Esophagus (tissue), 2 donors: ENCODE data around the gene ANKRD55. TPM values are rescaled to one million over a fixed set of nuclear protein-coding genes. Genes with fewer than 3 reads are reported as not detected.

Experiments
- H3K27ac ChIP-seq, 2 donors: one replicate each; pipeline ENCODE4 v1.5.1; 2013; ENCODE audit warnings: low read depth in 2 of 2, mild to moderate bottlenecking in 2 of 2, inconsistent platforms in 1 of 2, low read length in 1 of 2, moderate library complexity in 1 of 2
- H3K27me3 ChIP-seq, 2 donors: one replicate each; pipeline ENCODE4 v1.6.1; 2013; ENCODE audit warnings: low read length in 2 of 2, control low read depth in 1 of 2, mild to moderate bottlenecking in 1 of 2; ENCODE audit not compliant: insufficient read depth in 2 of 2, control insufficient read depth in 1 of 2
- H3K36me3 ChIP-seq, 2 donors: one replicate each; pipeline ENCODE4 v1.6.1; 2013; ENCODE audit warnings: low read length in 1 of 2; ENCODE audit not compliant: control insufficient read depth in 2 of 2, insufficient read depth in 2 of 2
- H3K4me1 ChIP-seq, 2 donors: one replicate each; pipeline ENCODE4 v1.6.1; 2013; ENCODE audit warnings: low read length in 1 of 2; ENCODE audit not compliant: control insufficient read depth in 2 of 2, insufficient read depth in 2 of 2
- H3K4me3 ChIP-seq, 2 donors: one replicate each; pipeline ENCODE4 v1.5.1; 2013; ENCODE audit warnings: low read length in 2 of 2, mild to moderate bottlenecking in 2 of 2, low read depth in 1 of 2, moderate library complexity in 1 of 2
- H3K9me3 ChIP-seq, 2 donors: one replicate each; pipeline ENCODE4 v1.6.1; 2013; ENCODE audit warnings: mild to moderate bottlenecking in 2 of 2, low read depth in 1 of 2, low read length in 1 of 2, moderate library complexity in 1 of 2; ENCODE audit not compliant: control insufficient read depth in 2 of 2, insufficient read depth in 1 of 2
- WGBS, 2 donors: extraction: QIAGEN DNeasy Blood & Tissue Kit; methylation state at CpG; one replicate each; pipeline ENCODE4 v1.1.7; 2013; 5-methylcytosine and 5-hydroxymethylcytosine counted together
- polyA plus RNA-seq, 2 donors: library from polyadenylated mRNA; stranded (reverse); fragments of 200-250 nt; gene quantifications; one replicate each; pipeline ENCODE4 v1.2.3, GENCODE V29; 2013
- donor health status: healthy with polysubstance abuse.
- donor health status: Bipolar disorder and iron deficiency.

The ANKRD55 gene
- polyA plus RNA-seq, 2 donors, result 0.04 to 0.06 TPM

DNA sequence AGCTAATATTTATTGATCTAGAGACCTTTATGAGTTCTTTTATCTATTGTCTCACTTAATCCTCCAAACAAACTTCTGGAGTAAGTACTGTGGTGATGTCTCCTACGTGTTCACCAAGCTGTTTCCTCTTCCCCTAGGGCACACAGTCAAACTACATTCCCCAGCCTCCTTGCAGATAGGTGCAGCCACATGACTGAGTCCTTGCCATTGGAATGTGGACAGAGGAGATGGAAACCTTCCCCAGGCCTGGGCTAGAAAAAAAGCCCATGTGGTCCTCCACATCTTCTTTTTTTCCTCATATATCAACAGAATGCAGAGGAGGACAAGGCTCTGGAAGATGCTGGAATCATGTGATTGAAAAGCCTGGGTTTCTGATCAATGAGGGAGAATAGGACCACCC is 88.0 kb downstream of the ANKRD55 start:
- H3K27ac ChIP-seq, result no peak overlapping the region
- no peak overlapping the region for H3K4me3 ChIP-seq
- 48 to 50% methylated on average over 1 of the region's 1 CpG for WGBS, 2 donors
- H3K4me1 ChIP-seq, result no peaks in the 10 kb centered on the region
- H3K36me3 ChIP-seq, result no peaks in the 10 kb centered on the region
- no peaks in the 10 kb centered on the region for H3K27me3 ChIP-seq
- no peaks in the 10 kb centered on the region for H3K9me3 ChIP-seq

DNA sequence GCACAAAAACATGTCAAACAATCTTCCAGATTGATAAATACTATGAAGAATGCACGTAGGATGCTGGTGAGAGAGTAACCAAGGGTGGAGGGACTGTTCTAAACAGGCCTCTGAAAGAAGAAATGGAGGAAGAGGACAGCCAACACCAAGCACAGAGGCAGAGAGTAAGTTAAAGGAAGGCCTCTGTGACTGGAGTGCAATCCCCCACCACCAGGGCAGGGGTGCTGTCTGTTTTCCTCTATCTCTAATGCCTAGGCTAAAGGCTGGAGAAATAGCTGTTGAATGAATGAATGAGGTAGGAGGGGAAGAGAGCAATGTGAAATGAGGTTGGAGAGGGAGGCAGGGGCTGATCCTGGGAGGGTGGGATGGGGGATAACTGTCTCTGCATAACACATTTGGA is 88.9 kb downstream of the ANKRD55 start:
- Histone ChIP-seq H3K4me3 (no peak overlapping the region), H3K27ac (no peak overlapping the region), H3K4me1 (no peaks in the 10 kb centered on the region), H3K36me3 (no peaks in the 10 kb centered on the region), H3K9me3 (no peaks in the 10 kb centered on the region), H3K27me3 (no peaks in the 10 kb centered on the region)
- 83 to 89% methylated on average over 1 of the region's 1 CpG for WGBS, 2 donors

DNA sequence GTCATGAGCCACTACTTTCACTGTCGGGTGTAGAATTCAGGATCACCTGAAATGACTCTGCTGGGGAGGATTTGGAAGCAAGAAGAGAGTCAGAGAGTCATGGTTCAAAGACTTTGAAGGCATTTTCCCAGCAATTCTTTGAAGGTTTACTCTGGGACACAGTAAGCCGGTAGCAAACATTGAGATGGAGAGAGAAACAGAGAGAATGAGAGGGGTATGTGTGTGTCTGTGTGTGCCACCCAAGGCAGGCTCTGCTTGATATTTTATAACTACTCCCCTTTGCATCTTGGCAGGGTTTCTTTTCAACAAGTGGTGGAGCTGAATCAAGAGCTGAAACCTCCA is 89.8 kb downstream of the ANKRD55 start:
- no peaks in the 10 kb centered on the region for H3K9me3 ChIP-seq
- H3K4me1 ChIP-seq, result no peaks in the 10 kb centered on the region
- H3K27ac ChIP-seq, result no peak overlapping the region
- no peaks in the 10 kb centered on the region for H3K27me3 ChIP-seq
- 79 to 83% methylated on average over 2 of the region's 2 CpGs for WGBS, 2 donors
- H3K4me3 ChIP-seq, result no peak overlapping the region
- H3K36me3 ChIP-seq, result no peaks in the 10 kb centered on the region

DNA sequence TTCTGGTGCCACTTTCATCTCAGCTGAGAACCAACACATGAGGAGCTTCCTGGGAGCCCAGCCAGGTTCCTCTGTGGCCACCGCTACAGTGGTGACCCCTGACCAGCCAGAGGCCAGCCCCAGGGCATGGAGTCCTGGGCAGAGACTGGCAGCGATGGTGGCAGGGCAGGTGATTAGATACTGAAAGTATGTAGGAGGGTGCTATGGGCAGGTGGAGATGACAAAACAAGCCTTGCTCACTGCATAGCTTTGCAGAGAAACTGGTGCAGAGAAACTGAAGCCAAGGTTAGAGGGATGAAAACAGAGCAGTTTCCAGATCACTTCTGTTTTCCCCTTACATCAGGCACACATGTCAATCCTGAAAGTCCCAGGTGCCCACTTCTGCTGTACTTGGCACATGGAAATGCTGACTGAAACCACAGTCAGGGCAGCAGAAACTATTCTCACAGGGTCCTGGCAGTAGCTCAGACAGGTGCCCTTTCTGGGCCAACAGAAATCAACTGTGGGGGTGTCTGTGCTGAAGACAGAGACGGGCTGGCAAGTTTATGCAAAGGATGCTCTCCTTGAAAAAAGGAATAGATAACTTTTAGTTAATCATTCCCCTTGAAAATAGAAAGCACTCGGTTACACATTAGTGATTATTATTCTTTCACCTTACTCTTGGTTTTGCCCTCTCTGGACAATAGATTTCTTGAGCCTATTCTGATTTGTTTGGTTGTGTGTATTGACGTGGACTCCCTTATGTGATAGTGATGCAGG is 90.3 kb downstream of the ANKRD55 start:
- no peak overlapping the region for H3K4me3 ChIP-seq
- no peaks in the 10 kb centered on the region for H3K36me3 ChIP-seq
- WGBS, 2 donors, result 65 to 80% methylated on average over 5 of the region's 5 CpGs
- H3K9me3 ChIP-seq, result no peaks in the 10 kb centered on the region
- H3K27me3 ChIP-seq, result no peaks in the 10 kb centered on the region
- no peak overlapping the region for H3K27ac ChIP-seq
- no peaks in the 10 kb centered on the region for H3K4me1 ChIP-seq

DNA sequence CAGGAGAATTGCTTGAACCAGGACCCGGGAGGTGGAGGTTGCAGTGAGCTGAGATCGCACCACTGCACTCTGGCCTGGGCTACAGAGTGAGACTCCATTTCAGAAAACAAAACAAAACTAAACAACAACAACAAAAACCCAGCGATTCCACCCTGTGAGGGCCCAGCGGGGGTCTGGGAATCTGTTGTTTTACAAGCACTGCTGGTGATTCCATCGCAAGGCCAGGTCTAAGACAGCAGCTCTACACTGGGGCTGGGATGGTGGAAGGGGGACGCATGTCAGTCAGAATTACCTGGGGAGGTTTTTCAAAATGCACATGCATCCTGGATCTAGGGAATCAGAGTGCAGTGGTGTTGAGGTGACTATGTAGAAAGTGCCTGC is 90.9 kb downstream of the ANKRD55 start:
- 88 to 90% methylated on average over 6 of the region's 6 CpGs for WGBS, 2 donors
- H3K4me3 ChIP-seq, result no peak overlapping the region
- no peak overlapping the region for H3K27ac ChIP-seq
- H3K9me3 ChIP-seq, result no peaks in the 10 kb centered on the region
- H3K4me1 ChIP-seq, result no peaks in the 10 kb centered on the region
- H3K27me3 ChIP-seq, result no peaks in the 10 kb centered on the region
- no peaks in the 10 kb centered on the region for H3K36me3 ChIP-seq

DNA sequence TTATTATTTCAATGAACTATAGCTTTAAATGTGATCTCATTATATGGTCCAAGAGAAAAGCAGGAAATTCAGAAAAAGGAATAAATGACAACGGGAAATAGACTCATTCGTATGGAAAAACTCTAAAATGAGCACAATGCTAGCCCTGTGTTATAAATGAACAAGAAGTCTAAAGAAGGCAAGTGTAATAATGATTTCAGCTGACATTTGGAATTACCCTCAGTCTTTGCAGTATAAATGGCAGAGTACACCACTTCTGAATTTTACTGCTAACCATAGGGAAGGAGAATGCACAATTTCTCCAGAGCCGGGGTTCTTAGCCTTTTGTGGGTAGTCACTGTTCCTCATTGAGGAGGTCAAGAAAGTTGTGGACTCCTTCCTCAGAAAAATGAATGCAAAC is 93.1 kb downstream of the ANKRD55 start:
- H3K9me3 ChIP-seq, result no peaks in the 10 kb centered on the region
- no peak overlapping the region for H3K4me3 ChIP-seq
- no peak overlapping the region for H3K27ac ChIP-seq
- WGBS, 2 donors, result 82 to 90% methylated on average over 3 of the region's 3 CpGs
- H3K27me3 ChIP-seq, result no peaks in the 10 kb centered on the region
- no peaks in the 10 kb centered on the region for H3K36me3 ChIP-seq
- no peaks in the 10 kb centered on the region for H3K4me1 ChIP-seq

DNA sequence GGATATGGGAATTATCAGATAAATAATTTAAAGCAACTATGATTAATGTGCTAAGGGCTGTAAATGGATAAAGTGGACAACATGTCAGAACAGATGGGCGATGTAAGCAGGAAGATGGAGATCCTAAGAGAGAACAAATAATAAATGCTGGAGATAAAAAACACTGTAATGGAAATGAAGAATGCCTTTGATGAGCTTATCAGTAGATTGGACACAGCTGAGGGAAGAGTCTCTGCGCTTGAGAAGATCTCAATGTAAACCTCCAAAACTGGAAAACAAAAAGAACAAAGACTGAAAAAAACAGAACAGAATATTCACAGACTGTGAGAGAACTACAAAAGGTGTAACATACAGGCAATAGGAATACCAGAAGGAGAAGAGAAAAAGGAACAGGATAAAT is 102.5 kb downstream of the ANKRD55 start:
- H3K27ac ChIP-seq, result no peak overlapping the region
- H3K4me1 ChIP-seq, result no peaks in the 10 kb centered on the region
- WGBS, 2 donors, result 91 to 94% methylated on average over 2 of the region's 2 CpGs
- no peaks in the 10 kb centered on the region for H3K27me3 ChIP-seq
- H3K4me3 ChIP-seq, result no peak overlapping the region
- H3K9me3 ChIP-seq, result no peaks in the 10 kb centered on the region
- no peaks in the 10 kb centered on the region for H3K36me3 ChIP-seq

DNA sequence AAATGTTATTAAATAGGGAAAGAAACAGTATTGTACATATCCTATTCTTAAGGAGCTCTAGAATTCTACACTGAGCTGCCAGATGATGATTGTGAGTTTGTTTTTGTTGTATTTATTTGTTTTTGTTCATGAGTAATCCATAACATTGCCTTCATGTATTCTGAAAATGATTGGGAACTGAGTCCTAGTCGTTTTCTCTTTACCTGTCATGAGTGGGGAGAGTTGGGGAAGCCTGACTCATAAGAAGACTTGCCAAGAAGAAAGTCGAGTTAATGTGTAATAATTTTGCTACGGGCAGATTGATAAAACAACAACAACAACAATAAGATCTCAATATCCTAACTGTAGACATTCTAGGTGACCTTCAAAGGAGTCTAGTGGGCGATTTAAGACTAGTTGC is 103.8 kb downstream of the ANKRD55 start:
- WGBS, 2 donors, result 56% methylated on average over 4 of the region's 4 CpGs
- Histone ChIP-seq H3K27ac (no peak overlapping the region), H3K9me3 (no peaks in the 10 kb centered on the region)

DNA sequence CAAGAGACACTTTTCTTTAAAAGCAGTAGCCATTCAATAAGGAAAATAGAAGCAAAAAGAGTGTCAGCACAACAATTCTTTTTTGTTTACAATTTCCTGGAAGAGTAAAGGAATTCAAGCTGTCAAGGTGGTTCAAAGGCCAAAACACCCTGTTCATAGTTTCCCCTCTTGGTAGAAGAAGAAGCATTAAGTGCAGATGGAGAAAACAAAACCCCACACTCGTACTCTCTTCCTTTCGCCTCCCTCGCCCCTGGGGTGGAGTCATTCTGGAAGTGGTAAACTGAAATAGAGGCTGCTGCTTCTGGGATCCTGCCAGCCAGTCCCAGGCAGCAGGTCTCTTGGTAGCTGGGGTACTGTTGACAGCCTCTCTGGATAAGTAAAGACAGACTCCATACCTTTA is 105.0 kb downstream of the ANKRD55 start:
- H3K27ac ChIP-seq, result no peak overlapping the region
- H3K4me3 ChIP-seq, result no peak overlapping the region
- H3K27me3 ChIP-seq, result no peaks in the 10 kb centered on the region
- no peaks in the 10 kb centered on the region for H3K9me3 ChIP-seq
- H3K36me3 ChIP-seq, result no peaks in the 10 kb centered on the region
- no peaks in the 10 kb centered on the region for H3K4me1 ChIP-seq
- 71 to 78% methylated on average over 3 of the region's 3 CpGs for WGBS, 2 donors

More for the DNA sequence above, 103.8 kb downstream of the ANKRD55 start:
- Histone ChIP-seq H3K4me3 (no peak overlapping the region), H3K27me3 (no peaks in the 10 kb centered on the region), H3K4me1 (no peaks in the 10 kb centered on the region), H3K36me3 (no peaks in the 10 kb centered on the region)

DNA sequence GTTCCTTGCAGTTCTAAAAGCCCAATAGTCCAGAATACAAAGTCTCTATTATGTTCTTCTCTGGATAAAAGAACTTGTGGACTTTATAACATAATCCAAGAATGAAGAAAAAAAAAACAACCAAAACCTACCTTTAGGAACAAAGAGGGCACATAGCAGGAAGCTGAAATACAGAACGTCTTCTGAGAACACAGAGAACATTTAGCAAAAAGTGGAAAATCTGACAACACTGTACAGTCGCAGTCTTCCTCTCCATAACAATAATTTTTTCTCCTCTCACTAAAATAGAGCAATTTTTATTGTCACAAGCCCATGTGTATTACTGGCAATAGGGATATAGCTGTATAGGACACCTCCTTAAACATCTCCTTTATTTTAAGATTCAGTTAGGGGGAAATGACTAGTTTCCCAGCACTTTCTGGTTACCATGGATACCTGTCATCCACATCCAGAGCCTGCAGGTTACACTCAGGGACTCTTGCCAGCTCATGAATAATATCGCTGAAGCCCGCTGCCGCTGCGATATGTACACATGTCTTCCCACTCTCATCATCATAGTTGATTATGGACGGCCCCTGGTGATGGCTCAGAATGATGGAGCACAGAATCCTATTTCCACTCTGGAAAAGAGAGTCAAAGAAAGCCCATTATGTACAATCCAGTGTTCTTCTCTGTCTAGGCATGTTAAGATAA is 106.5 kb downstream of the ANKRD55 start:
- Histone ChIP-seq H3K27ac (no peak overlapping the region), H3K4me3 (no peak overlapping the region), H3K27me3 (no peaks in the 10 kb centered on the region), H3K9me3 (no peaks in the 10 kb centered on the region), H3K4me1 (no peaks in the 10 kb centered on the region), H3K36me3 (no peaks in the 10 kb centered on the region)
- WGBS, 2 donors, result 61 to 63% methylated on average over 7 of the region's 7 CpGs
